GM18870 (cell line): ENCODE results near the gene C1orf21.

ENCODE experiments used
- ATAC-seq: cut with Tn5 transposase; IDR thresholded peaks from one replicate; pipeline ENCODE4 v1.9.1; 2021; ENCODE audit warnings: moderate library complexity; ENCODE audit not compliant: unreplicated experiment

The C1orf21 gene

DNA sequence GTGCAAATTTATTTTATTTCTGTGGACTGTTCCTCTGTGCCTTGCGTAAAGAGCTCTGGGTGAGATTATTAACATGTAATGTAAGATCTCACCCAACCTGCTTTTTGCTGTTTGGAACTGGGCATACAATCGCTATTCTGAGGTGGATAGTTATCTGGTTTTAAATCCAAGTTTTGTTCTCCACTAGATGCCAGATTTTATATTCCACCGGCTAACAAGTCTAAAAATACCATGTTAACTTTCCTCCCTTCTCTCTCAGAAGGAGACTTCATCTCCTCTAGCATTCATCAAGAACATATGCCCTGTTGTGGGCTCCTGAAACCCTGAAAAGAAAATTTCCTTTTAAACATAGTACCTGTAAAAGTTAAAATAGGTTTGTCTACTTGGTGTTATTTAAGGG, 56.4 kb downstream of the C1orf21 start:
- no peak for ATAC-seq

DNA sequence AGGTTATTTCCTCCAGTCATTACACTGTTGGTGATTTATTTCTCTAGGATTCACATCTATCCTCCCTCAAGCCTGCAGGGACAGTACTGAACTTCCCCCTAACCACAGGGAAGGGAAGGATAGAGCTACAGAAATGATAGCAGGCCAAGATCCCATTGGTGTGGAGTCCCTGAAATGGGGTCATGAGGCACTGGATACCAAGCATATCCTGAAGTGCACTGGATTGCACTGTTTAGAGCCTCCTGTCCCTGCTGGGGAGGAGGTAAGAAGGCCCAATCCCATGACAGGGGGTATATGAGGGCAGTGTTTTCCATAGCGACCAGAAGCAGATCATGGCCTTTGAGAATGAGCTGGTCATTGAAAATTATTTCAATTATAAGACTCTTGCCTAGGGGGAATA, 56.8 kb downstream of the C1orf21 start:
- ATAC-seq = no peak

DNA sequence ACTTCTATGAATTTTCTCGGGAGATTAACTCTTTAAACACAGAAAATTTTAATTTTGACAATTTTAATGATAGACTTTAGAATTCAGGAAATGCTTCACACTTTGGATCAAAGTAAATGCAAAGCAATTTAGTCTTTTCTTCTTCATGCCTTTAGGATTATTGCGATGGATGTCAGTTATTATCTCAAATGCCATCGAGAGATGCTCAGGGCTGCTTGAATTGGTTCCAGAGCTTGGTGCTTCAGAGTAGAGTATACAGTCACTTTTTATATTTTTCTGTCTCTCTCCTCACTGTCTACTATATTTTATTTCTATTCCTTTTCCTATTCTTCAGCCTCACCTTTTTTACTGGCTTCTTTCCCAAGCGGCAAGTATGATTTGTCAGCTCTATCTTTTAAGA, 59.2 kb downstream of the C1orf21 start:
- ATAC-seq = no peak

DNA sequence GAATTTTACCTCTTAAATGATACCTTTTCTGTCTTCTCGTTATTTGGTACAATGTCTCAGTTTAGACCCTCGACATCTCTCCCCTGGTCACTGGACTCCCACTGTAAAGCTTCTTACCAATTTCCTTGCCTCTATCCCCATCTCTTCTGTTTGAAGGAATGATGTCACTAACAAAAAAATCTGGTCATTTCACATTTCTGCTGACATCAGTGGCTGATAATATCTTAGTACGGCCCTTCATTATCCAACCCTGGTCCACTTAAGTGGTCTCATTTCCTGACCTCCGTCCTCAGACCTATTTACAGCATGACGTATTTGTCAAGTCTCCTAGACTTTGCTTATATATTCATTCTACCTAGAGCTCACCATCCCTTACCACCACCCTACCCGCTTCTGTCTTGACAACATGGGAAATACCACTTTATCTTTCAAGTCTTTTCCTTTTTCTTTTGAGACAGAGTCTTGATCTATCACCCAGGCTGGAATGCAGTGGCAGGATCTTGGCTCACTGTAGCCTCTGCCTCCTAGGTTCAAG, 60.9 kb downstream of the C1orf21 start:
- no peak for ATAC-seq

DNA sequence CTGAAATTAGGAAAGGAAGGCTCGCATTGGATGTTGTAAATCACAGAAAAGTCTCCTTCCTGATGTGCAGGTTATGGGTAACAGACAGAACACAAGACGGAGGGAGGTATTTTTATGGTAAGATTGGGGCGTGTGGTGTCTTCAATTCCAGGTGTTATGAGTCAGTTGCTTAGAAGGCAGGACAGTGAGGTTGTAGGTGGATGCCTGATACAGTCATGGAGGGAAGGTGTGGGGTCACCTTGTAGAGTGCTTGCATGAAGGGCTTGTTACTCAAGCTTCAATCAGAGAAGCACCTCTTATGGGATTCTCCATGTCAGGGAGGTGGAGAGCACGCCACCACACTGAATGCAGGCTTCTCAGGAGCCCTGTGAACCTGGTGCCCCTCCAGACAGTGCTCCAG, 63.1 kb downstream of the C1orf21 start:
- ATAC-seq = no peak

DNA sequence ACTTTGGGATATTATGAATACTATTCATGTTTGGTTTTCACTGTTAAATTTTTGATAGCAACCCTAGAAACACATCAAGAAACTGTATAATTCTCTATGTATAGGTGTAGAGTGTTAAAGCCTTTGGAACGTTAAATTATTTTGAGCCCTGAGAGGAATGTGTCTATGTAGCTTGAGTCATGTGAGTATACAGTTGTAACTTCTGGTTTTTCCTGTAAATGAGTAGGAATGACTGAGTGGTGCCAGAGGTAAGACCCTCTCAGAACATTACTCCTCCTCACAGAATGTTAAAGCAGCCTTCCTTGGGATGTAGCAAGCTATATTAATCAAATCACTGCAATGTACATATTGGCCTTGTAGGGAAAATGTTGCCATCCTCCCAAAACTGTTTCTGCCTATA, 69.0 kb downstream of the C1orf21 start:
- ATAC-seq = no peak

DNA sequence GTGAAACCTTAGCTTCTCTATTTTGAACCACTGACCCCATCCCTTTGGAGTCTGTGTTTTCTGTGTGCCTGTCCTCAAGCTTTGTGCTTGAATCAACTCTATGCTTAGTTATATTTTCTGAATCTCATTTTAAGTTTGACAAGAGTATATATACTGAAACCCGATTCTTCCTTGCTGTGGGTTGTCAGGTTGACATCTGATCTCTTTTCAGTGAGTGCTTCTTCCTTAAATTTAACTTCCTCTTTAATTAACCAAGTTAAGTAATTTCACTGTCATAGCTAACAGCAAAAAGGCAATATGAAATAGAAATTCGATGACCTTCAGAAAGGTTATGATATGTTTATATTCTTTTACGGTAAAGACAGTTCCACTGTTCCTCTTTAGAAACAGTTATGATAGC, 69.4 kb downstream of the C1orf21 start:
- ATAC-seq = no peak

DNA sequence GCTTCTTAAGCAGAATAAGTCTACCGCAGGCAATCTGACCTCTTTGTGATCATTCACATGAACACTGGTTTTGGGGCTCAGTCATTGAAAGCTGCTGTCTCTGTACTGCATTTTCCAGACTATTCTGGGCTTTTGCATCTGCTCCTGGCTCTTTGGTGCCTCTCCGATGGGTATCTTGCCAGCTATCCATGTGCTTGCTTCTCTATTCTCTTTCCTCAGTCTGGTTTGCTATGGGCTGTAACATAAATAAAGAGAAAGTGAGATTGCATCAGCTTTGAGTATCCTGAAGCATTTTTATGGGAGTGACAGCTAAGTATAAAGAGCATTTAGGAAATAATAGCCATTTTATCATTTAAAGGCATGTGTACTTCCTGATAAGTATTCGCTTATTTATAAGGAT, 70.7 kb downstream of the C1orf21 start:
- ATAC-seq = no peak

DNA sequence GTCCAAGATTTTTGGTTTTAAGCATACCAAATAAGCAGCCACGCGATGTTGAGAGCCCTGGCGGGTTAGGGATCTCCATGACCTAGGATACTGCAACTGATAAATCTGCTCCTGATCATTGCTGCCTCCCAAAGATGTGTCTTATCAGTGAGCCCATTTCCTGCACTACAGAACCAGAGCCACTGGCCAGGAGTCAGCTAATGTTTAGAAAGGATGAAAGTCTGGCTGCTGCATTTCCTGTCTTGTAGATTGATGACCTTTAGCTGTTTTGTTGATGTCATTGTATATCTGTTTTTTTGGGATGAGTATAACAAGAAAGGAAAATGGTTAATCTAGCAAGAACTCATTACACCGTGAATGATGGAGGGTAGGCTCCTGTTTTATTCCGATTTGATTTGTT, 74.5 kb downstream of the C1orf21 start:
- no peak for ATAC-seq

DNA sequence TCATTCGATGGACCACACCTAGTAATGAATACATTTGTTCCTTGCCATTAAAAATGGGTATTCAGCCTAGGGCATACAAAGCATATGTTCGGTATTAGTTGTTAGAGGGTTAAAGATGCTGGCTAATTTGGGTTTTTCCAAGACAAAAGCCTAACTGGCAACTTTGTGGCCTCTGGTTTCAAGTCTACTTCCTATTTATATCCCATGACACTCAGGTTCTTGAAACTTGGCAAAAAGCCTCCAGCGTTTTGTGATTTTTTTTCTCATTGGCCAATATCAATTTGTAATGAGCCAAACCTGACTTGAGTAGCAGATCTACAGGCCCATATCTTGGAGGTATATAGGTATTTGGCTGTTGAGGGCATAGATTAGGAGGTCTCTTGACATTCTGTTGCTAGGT, 75.3 kb downstream of the C1orf21 start:
- ATAC-seq = no peak

DNA sequence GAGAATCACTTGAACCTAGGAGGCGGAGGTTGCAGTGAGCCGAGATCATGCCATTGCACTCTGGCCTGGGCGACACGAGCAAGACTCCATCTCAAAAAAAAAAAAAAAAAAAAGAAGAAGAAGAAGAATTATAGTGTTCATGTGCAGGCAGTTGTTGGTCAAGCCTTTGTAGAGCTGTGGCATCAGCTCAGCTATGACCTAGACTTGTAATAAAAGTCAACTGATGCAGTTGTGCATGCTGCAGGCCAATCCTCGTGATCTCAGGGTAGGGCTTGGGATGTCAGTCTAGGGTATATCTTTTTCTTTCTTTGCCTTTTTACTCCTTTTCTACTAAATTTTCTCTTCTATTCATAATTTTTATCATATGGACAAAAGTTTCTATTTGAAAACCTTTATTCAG, 76.2 kb downstream of the C1orf21 start:
- no peak for ATAC-seq

DNA sequence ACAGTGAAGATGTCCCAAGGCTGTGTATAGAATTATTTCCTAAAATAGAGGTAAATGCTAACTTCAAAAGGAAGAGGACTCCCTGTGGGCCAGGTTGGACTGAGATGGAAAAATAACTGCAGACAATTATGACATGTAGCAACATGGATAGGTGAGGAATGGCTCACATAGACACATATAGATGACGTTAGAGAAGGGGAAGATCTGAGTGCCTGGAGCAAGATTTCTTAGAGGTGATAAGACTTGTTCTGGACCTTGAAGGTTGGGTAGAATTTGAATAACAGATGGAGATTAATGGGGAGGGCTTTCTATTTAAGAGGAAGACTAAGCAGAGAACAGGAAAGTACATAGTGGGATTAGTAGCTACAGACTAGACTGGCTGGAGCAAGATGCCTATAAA, 76.9 kb downstream of the C1orf21 start:
- no peak for ATAC-seq

DNA sequence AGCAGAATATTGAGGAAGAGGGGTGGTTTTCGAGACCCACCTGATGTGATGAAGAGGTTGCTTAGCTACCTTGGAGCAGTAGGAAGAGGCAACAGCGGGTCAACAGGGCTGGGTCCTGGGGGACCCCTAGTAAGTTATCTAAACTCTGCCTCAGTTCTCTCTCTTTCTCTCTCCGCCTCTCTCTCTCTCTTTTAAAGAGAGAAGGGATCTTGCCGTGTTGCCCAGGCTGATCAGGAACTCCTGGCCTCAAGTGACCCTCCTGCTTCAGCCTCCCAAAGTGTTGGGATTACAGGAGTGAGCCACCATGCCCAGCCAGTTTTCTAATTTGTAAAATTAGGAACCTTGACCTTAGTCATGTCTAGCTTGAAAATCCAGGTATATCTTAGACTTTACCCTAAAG, 77.9 kb downstream of the C1orf21 start:
- no peak for ATAC-seq

DNA sequence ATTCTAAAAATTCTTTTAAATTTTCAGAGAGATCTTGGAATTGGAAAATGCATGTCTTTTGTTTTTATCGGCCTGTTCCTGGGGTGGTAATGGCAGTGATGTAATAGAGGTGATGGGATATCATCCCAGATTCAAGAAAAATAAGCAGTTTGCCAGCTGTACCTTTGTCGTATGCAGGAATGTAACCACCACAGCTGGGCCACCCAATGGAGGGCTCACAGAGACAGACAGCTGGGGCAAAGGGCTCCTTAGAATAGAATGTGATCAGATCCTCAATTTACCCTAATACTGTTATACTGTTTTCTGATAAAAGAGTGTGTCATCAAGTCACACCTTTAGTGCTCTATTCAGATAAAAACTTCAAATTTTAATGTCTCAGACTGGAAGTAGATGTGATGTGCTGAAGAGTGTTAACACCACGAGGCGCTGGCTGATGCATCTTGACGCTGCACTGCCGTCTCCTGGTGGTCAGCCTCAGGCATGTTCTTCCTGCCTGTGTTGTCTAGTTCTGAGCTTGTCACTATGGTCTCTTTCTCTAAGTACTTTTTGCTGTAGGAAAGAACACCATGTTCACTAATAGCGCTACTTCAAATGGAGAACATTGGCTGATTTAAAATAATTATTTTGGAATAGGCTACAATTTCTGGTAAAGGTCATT, 78.8 kb downstream of the C1orf21 start:
- no peak for ATAC-seq

DNA sequence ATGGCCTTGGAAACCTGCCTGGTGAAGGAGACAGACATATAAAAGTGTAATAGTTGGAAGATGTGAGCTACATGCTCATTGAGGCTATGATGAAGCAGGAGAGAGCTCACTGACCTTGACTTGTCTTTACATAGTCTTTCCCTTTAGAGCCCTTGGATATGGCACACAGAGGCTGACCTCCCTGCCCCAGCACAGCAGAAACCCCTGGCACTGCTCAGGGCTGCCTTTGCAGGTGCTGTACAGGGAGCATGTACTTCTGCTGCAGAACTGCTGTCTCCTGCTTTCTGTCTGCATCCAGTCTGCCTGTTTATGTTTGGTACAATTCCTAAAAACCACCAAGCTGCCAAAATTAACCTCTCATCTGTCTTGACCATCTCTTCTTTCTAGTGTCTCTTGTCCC, 80.5 kb downstream of the C1orf21 start:
- ATAC-seq = no peak

DNA sequence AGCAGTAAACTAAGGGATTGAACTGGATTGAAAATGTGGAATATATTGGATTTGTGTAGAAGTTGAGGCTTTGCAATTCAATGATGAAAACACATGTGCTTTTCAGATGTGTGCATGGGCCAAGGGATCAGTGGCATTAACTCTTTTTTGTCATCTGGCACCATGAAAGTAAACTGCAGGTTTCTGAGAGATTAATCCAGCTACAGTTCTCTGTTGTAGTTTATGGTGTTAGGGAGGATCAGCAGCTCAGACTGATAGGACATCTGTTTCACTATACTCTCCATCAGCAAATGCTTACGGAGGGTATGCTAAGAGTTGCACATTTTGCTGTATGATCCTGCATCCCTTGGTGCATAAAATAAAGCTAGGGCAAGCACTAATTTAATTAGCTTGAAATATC, 82.6 kb downstream of the C1orf21 start:
- no peak for ATAC-seq

DNA sequence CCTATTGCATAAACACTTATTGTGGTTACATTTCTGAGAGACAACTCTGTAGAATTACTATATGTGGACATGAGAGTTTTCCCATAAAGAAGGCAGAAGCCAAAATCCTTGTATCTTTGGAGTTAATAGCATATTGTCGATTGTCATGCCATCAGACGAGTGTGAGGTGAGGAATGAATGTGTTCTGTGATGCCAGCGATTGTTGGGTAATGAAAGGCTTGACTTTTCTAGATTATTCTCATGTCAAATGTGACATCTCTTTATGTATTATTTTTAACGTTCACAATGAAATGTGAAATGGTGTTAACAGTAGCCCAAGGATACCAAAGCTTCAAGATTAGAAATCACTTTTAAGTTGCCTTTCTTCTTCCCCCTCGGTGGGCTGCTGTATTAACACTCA, 84.9 kb downstream of the C1orf21 start:
- no peak for ATAC-seq

DNA sequence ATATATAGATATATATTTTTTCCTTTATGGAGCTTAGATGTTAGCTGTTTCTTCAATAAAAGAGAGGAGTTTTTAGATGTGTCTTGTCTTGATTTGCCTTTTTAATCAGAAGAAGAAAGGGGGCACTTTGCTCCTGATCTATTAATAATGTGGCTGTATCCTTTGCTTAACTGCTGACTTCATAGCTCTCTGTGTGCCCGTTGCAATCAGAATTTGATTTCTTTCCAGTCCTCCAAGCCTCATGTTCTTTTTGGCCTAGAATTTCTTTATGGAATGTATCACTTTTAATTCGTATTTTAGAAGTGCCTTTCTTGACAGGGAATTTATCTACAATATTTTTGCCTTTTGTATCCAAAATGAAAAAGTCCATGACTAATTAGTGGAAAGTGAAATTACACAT, 85.3 kb downstream of the C1orf21 start:
- ATAC-seq = no peak

DNA sequence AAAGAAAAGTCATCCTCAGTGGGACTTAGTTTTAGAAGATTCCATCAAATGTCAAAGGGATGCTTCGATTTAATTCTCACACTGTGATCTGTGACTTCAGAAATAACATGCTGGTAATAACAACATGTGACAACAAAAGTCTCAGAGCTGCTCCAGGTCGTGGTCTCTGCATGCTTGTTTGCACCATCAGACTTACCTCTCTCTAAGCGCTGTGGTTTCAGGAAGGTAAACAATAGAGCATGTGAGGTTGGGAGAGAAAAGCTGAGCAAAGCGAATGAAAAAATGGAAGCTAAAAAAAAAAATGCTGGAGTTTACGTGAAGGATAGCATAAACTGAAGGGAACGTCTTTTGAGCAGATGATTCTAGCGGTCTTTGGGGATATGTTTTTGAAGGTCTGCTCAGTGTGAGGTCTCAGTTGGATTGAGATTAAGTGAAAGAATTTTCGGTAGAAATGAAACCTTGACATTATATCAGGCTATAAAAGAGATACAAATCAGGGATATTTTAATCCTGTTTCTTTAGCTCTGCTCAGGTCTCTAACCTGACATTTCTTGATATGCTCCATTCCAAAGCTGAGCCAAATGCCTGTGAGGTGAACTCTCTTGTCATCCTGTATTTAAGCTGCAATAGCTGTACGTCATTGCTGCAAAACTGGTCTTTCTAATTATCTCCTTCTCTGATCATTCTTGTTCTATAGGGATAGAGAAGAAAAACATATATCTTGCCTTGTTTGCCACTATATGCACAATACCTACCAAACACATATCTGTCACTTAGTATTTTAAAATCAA, 86.5 kb downstream of the C1orf21 start:
- ATAC-seq = no peak

DNA sequence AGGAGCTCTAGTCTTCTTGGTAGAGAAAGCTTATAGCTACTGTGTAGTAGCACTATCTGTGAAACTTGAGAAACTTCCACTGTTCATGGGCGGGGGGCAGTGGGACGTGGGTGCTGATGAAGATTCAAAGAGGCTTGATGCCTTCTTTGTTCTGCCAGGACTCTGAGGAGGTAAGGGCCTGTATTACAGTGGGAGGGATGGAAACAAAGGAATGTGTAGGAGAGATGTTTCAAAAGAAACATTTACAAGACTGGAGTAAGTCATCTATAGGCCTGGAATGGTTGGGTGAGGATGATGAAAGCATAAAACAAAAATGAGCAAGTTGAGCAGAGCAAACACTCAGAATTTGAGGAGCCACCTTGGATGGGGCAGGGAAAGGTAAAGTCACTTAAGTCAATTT, 89.4 kb downstream of the C1orf21 start:
- no peak for ATAC-seq

DNA sequence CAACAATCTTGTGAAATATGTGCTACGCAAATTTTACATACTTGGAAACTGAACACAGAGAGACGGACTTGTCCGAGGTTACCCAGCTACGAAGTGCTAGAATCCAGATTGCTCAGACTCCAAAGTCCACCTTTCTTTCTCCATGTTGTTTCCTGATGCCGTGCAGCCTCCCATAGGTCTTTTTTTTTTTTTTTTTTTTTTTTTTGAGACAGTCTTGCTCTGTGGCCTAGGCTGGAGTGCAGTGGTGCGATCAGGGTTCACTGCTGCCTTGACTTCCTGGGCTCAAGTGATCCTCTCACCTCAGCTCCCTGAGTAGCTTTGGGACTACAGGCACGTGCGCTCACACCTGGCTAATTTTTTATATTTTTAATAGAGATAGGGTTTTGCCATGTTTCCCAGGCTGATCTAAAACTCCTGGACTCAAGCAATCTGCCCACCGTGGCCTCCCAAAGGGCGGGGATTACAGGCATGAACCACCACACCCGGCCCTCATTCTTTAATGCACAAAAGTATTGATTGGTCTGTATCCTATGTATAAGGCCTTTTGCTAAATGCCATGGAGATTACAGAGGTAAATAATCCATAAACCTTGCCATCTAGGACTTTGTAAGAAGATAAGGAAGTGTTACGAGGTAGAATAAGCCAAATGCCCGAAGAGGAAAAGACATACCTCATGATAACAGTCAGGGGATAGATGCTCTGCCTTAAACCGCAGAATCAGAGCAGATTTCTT, 92.8 kb downstream of the C1orf21 start:
- no peak for ATAC-seq

DNA sequence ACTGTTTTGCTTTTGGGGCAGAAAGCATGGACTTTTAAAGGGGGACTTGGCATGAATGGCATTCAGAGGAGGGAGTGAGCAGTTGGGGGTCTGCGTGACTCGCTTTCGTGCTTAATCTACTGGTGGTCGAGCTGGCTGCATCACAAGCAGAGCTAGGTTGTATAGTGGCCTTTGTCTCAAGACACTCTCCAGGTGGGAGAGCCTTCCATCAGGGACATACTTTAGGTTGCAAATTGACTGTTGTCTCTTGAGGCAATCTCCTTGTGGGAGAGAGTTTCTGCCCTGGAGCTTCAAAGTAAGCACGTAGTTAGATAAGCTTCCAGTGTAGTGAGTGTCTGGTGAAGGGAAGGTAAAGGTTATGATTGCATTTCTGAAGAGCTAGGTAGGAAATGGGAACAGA, 93.9 kb downstream of the C1orf21 start:
- no peak for ATAC-seq
